Skeletal muscle tissue (tissue), 4 donors: ENCODE data around the gene IGHMBP2. TPM values are rescaled to one million over a fixed set of nuclear protein-coding genes. Genes with fewer than 3 reads are reported as not detected.

Experiments
- H3K27ac ChIP-seq: one replicate; pipeline ENCODE4 v1.7.0; 2013; ENCODE audit warnings: mild to moderate bottlenecking, low read depth, low read length, inconsistent platforms
- H3K27me3 ChIP-seq, 3 donors: one replicate each; pipeline ENCODE4 v1.7.0; 2013; ENCODE audit warnings: low read length in 3 of 3; ENCODE audit not compliant: control insufficient read depth in 3 of 3, insufficient read depth in 3 of 3
- H3K36me3 ChIP-seq, 3 donors: one replicate each; pipeline ENCODE4 v1.7.0; 2013; ENCODE audit warnings: low read length in 3 of 3; ENCODE audit not compliant: control insufficient read depth in 3 of 3, insufficient read depth in 3 of 3
- H3K4me1 ChIP-seq, 3 donors: one replicate each; pipeline ENCODE4 v1.7.0; 2013; ENCODE audit warnings: low read length in 3 of 3, mild to moderate bottlenecking in 3 of 3; ENCODE audit not compliant: control insufficient read depth in 3 of 3, insufficient read depth in 3 of 3
- H3K4me3 ChIP-seq, 3 donors: one replicate each; pipeline ENCODE4 v1.7.0; 2013; ENCODE audit warnings: low read length in 3 of 3
- H3K9ac ChIP-seq, 3 donors: one replicate each; pipeline ENCODE4 v1.7.0; 2013; ENCODE audit warnings: low read length in 3 of 3, mild to moderate bottlenecking in 3 of 3, moderate library complexity in 2 of 3, low read depth in 1 of 3
- H3K9me3 ChIP-seq, 3 donors: one replicate each; pipeline ENCODE4 v1.7.0; 2013; ENCODE audit warnings: low read length in 3 of 3; ENCODE audit not compliant: control insufficient read depth in 3 of 3
- total RNA-seq: library from RNA; depleted of rRNA; stranded (reverse); fragments of >200 nt; gene quantifications from one replicate; pipeline ENCODE4 v1.2.3, GENCODE V29; 2014
- donor health status: Osteomylitis.

IGHMBP2 gene
- total RNA-seq, 1 donor from 2014 or later: 11.0 TPM

- Histone ChIP-seq H3K4me3 (no peak overlapping the region), H3K9ac (no peak overlapping the region), H3K36me3 (peaks cover 62 to 70% (median 64%) of the 10 kb centered on the region in 3 donors), H3K27ac (no peak overlapping the region), H3K9me3 (no peaks in the 10 kb centered on the region), H3K27me3 (no peaks in the 10 kb centered on the region), H3K4me1 (peaks cover 0 to 9% (median 2%) of the 10 kb centered on the region in 3 donors)
These were observed 28.7 kb downstream of the IGHMBP2 start for GRCh38 chr11:68932358-68932757.

GRCh38 chr11:68932933-68933577, 29.4 kb downstream of the IGHMBP2 start:
- H3K4me3 ChIP-seq: no peak overlapping the region
- no peak overlapping the region for H3K27ac ChIP-seq
- peaks cover 0 to 4% (median 2%) of the 10 kb centered on the region in 3 donors for H3K4me1 ChIP-seq
- H3K9me3 ChIP-seq: no peaks in the 10 kb centered on the region
- peaks cover 64 to 74% (median 67%) of the 10 kb centered on the region in 3 donors for H3K36me3 ChIP-seq
- no peaks in the 10 kb centered on the region for H3K27me3 ChIP-seq
- H3K9ac ChIP-seq: no peak overlapping the region

GRCh38 chr11:68933605-68934320, 30.1 kb downstream of the IGHMBP2 start:
- peaks cover 0 to 2% (median 0%) of the 10 kb centered on the region in 3 donors for H3K4me1 ChIP-seq
- H3K27ac ChIP-seq: no peak overlapping the region
- peaks cover 71 to 74% (median 72%) of the 10 kb centered on the region in 3 donors for H3K36me3 ChIP-seq
- H3K9ac ChIP-seq: no peak overlapping the region
- no peak overlapping the region for H3K4me3 ChIP-seq
- no peaks in the 10 kb centered on the region for H3K9me3 ChIP-seq
- no peaks in the 10 kb centered on the region for H3K27me3 ChIP-seq

- Histone ChIP-seq H3K4me3 (no peak overlapping the region), H3K9ac (no peak overlapping the region), H3K36me3 (peaks cover 74 to 75% (median 74%) of the 10 kb centered on the region in 3 donors), H3K27me3 (no peaks in the 10 kb centered on the region), H3K4me1 (no peaks in the 10 kb centered on the region), H3K9me3 (no peaks in the 10 kb centered on the region), H3K27ac (no peak overlapping the region)
These were observed 30.6 kb downstream of the IGHMBP2 start for GRCh38 chr11:68934321-68934645.

- Histone ChIP-seq H3K4me1 (no peaks in the 10 kb centered on the region), H3K4me3 (no peak overlapping the region), H3K27ac (no peak overlapping the region), H3K27me3 (no peaks in the 10 kb centered on the region), H3K9me3 (no peaks in the 10 kb centered on the region), H3K9ac (no peak overlapping the region), H3K36me3 (peaks cover 70 to 72% (median 72%) of the 10 kb centered on the region in 3 donors)
These were observed 31.0 kb downstream of the IGHMBP2 start for GRCh38 chr11:68934666-68935065.

- H3K9ac ChIP-seq: no peak overlapping the region
- no peaks in the 10 kb centered on the region for H3K4me1 ChIP-seq
- no peak overlapping the region for H3K27ac ChIP-seq
- no peaks in the 10 kb centered on the region for H3K27me3 ChIP-seq
- H3K9me3 ChIP-seq: no peaks in the 10 kb centered on the region
- H3K4me3 ChIP-seq: no peak overlapping the region
- H3K36me3 ChIP-seq: peaks cover 70 to 74% (median 72%) of the 10 kb centered on the region in 3 donors
These were observed 31.4 kb downstream of the IGHMBP2 start for GRCh38 chr11:68935066-68935465.

- H3K4me3 ChIP-seq: no peak overlapping the region
- H3K27me3 ChIP-seq: no peaks in the 10 kb centered on the region
- no peaks in the 10 kb centered on the region for H3K9me3 ChIP-seq
- peaks cover 67 to 71% (median 71%) of the 10 kb centered on the region in 3 donors for H3K36me3 ChIP-seq
- no peak overlapping the region for H3K27ac ChIP-seq
- H3K4me1 ChIP-seq: no peaks in the 10 kb centered on the region
- no peak overlapping the region for H3K9ac ChIP-seq
These were observed 32.0 kb downstream of the IGHMBP2 start for GRCh38 chr11:68935516-68936357.

- Histone ChIP-seq H3K9me3 (no peaks in the 10 kb centered on the region), H3K27me3 (no peaks in the 10 kb centered on the region), H3K4me3 (no peak overlapping the region), H3K9ac (no peak overlapping the region), H3K36me3 (peaks cover 65 to 71% (median 70%) of the 10 kb centered on the region in 3 donors), H3K4me1 (no peaks in the 10 kb centered on the region), H3K27ac (no peak overlapping the region)
These were observed 32.6 kb downstream of the IGHMBP2 start for GRCh38 chr11:68936358-68936636.

GRCh38 chr11:68936676-68937620, 33.3 kb downstream of the IGHMBP2 start:
- Histone ChIP-seq H3K9ac (no peak overlapping the region), H3K9me3 (no peaks in the 10 kb centered on the region), H3K27ac (no peak overlapping the region), H3K36me3 (peaks cover 65 to 68% (median 65%) of the 10 kb centered on the region in 3 donors), H3K27me3 (no peaks in the 10 kb centered on the region), H3K4me3 (no peak overlapping the region), H3K4me1 (no peaks in the 10 kb centered on the region)
